GM12892 (cell line): ENCODE data around the gene VOPP1.

ENCODE experiments used
- POLR2A ChIP-seq: IDR thresholded peaks from 2 replicates; pipeline ENCODE4 v1.6.1; 2011; ENCODE audit warnings: low read depth, low read length, control low read depth
- POLR2AphosphoS5 ChIP-seq: IDR thresholded peaks from 2 replicates; pipeline ENCODE4 v1.6.1; 2011; ENCODE audit warnings: low read depth, low read length, control low read depth
- TAF1 ChIP-seq: IDR thresholded peaks from 2 replicates; pipeline ENCODE4 v1.6.1; 2011; ENCODE audit warnings: low read depth, mild to moderate bottlenecking, control low read depth, low read length, borderline replicate concordance

DNA sequence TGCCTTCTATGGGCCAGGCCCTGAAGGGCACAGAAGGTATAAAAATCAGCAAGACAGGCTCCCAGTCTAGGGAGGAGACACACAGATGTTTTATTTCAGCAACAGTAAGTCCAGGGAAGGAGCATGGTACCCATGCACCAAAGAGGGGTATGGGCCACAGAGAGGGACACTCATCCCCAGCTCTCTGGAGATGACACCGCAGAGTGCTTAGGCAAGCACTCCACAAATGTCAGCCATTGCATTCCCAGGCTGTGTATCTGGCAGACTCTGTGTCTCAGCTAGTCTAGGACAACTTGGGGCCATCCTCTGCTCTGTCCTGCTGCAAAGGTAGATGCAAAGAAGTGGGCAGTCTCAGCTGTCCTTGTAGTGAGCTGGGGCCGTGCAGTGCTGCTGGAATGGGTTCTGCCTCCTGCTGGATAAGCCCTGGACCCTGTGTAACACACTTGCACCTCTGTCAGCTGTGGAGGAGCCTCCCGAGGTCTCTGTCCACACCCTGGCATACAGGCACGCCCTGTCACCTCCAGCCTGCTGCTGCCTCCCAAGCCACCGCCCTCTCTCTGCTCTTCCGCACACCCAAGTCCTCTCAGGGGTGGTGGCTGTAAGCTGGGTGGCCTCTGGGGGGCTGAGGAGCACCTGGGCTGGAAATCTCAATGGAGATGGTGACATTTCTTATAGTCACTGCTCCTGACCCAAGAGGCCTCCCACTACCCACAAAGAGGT lies 57.6 kb downstream of the VOPP1 start:
- TF ChIP-seq POLR2AphosphoS5, result peak; percentile 60; the same call in 1 of the 2 replicates
- TF ChIP-seq POLR2A, result 0 out of 2 replicates have a peak, but pooled peaks have one; percentile 40
- TF ChIP-seq TAF1, result no peak
